ENCODE measurements around the gene TTL.

DNA sequence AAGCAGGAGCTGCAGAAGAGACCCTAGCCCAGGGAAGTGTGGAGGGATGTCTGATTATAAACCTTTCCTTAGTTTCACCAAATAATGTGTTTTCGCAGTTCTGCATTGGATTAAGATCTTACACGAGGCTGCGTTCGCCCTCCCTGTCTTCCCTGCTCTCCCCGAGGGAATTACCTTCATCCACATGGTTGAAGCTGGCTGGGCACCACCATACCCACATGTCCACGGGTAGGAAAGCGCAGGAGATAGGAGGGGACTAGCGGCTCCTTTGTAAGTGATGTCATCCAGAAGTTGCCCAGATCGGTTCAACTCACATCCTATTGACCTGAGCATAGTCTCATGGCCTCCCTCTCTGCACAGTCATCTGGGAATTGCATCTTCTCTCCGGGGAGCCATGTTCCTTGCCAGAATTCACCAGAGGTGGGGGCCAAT lies 1.1 kb downstream of the TTL start:
- no peak for TF ChIP-seq POLR2A (IDR thresholded peaks at IDR 0.05)
- TF ChIP-seq, protein P1, sequence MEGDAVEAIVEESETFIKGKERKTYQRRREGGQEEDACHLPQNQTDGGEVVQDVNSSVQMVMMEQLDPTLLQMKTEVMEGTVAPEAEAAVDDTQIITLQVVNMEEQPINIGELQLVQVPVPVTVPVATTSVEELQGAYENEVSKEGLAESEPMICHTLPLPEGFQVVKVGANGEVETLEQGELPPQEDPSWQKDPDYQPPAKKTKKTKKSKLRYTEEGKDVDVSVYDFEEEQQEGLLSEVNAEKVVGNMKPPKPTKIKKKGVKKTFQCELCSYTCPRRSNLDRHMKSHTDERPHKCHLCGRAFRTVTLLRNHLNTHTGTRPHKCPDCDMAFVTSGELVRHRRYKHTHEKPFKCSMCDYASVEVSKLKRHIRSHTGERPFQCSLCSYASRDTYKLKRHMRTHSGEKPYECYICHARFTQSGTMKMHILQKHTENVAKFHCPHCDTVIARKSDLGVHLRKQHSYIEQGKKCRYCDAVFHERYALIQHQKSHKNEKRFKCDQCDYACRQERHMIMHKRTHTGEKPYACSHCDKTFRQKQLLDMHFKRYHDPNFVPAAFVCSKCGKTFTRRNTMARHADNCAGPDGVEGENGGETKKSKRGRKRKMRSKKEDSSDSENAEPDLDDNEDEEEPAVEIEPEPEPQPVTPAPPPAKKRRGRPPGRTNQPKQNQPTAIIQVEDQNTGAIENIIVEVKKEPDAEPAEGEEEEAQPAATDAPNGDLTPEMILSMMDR (IDR thresholded peaks at IDR 0.05): no peak
